B cell (primary cell): Measurements from ENCODE around the gene FUOM. TPM values are rescaled to one million over a fixed set of nuclear protein-coding genes. Genes with fewer than 3 reads are reported as not detected.
A peak's percentile ranks its signal among the peaks of the same experiment; 100 is the strongest.
"Not testable (repeated sequence)": the region's sequence is repeated elsewhere in the genome, so short reads cannot be mapped to it uniquely, and the experiment has no call there.

Experiments
- ATAC-seq: fragments of 200-7000 bp; cut with Tn5 transposase; one replicate; pipeline ENCODE4 v1.10.0; 2021; ENCODE audit warnings: low read depth, mild to moderate bottlenecking, moderate number of reproducible peaks, moderate library complexity
- CTCF ChIA-PET: fragments of 350-600 bp; sonication (Branson Sonifier 250); formaldehyde crosslinking; loops from one replicate; lab custom pipeline; 2021; ENCODE audit warnings: antibody characterized with exemption, inconsistent platforms; lab: Charles Lee
- POLR2A ChIA-PET: fragments of 350-600 bp; sonication (Branson Sonifier 250); formaldehyde crosslinking; loops from one replicate; lab custom pipeline; 2021; ENCODE audit warnings: antibody characterized with exemption; lab: Charles Lee
- DNase-seq: peaks from one replicate; pipeline ENCODE4 v3.0.0; 2013
- H2AFZ ChIP-seq: 2 replicates; pipeline ENCODE4 v1.6.1; 2012; ENCODE audit warnings: mild to moderate bottlenecking, low read depth, low read length; ENCODE audit not compliant: insufficient read depth, poor library complexity, severe bottlenecking
- H3K27ac ChIP-seq, 2 donors: 1 replicate in 1 of 2; 2 replicates in 1 of 2; pipeline ENCODE4 v1.5.1; 2012 to 2013; ENCODE audit warnings: low read length in 2 of 2, mild to moderate bottlenecking in 2 of 2, moderate library complexity in 1 of 2
- H3K27me3 ChIP-seq, 4 experiments: fragments of 200-600 bp in 1 of 4; sonication (generic) in 1 of 4; replicated peaks in 1 of 4; 1 replicate in 2 of 4; 2 replicates in 2 of 4; pipeline versions ENCODE4 v1.6.1 to v1.7.0; 2013 to 2016; ENCODE audit warnings: low read length in 3 of 4, mild to moderate bottlenecking in 2 of 4, mixed read lengths in 1 of 4, moderate library complexity in 1 of 4; ENCODE audit not compliant: insufficient read depth in 4 of 4, control insufficient read depth in 3 of 4; ENCODE audit errors: control extremely low read depth in 1 of 4
- H3K36me3 ChIP-seq, 2 experiments: replicated peaks in 1 of 2; 1 replicate in 1 of 2; 2 replicates in 1 of 2; pipeline versions ENCODE4 v1.6.1 to v1.7.1; 2013; ENCODE audit warnings: low read length in 1 of 2; ENCODE audit not compliant: insufficient read depth in 2 of 2, control insufficient read depth in 1 of 2; ENCODE audit errors: control extremely low read depth in 1 of 2, extremely low read depth in 1 of 2
- H3K4me1 ChIP-seq, 2 donors: fragments of 200-600 bp in 1 of 2; sonication (generic) in 1 of 2; 1 replicate in 1 of 2; 2 replicates in 1 of 2; pipeline versions ENCODE4 v1.5.1 to v1.6.1; 2013 to 2017; ENCODE audit warnings: low read length in 2 of 2; ENCODE audit not compliant: control insufficient read depth in 2 of 2, insufficient read depth in 2 of 2
- H3K4me2 ChIP-seq: replicated peaks from 2 replicates; pipeline ENCODE3; 2012; ENCODE audit warnings: mild to moderate bottlenecking, low read depth, low read length; ENCODE audit not compliant: poor library complexity, severe bottlenecking
- H3K4me3 ChIP-seq, 5 experiments: fragments of 200-600 bp in 1 of 5; sonication (generic) in 1 of 5; 1 replicate in 3 of 5; 2 replicates in 2 of 5; pipeline versions ENCODE4 v1.5.1 to v1.7.0; 2011 to 2016; ENCODE audit warnings: low read length in 4 of 5, mild to moderate bottlenecking in 4 of 5, low read depth in 2 of 5, control low read depth in 1 of 5, moderate library complexity in 1 of 5; ENCODE audit not compliant: insufficient read depth in 1 of 5; ENCODE audit errors: control extremely low read depth in 1 of 5, extremely low read depth in 1 of 5
- H3K79me2 ChIP-seq: fragments of 200-600 bp; sonication (generic); one replicate; pipeline ENCODE4 v1.6.0; 2016; ENCODE audit warnings: low read length; ENCODE audit not compliant: control insufficient read depth, insufficient read depth
- H3K9ac ChIP-seq: fragments of 200-600 bp; sonication (generic); 2 replicates; pipeline ENCODE4 v1.6.1; 2017; ENCODE audit warnings: mild to moderate bottlenecking, low read length, moderate library complexity
- H3K9me3 ChIP-seq, 3 donors: one replicate each; pipeline versions ENCODE4 v1.6.1 to v1.7.1; 2013; ENCODE audit warnings: low read length in 2 of 3; ENCODE audit not compliant: control insufficient read depth in 2 of 3, insufficient read depth in 1 of 3; ENCODE audit errors: control extremely low read depth in 1 of 3
- H4K20me1 ChIP-seq: 2 replicates; pipeline ENCODE4 v1.6.0; 2012; ENCODE audit warnings: mild to moderate bottlenecking, low read length; ENCODE audit not compliant: insufficient read depth, control insufficient read depth, poor library complexity, severe bottlenecking
- H3K27ac Mint-ChIP-seq: one replicate; pipeline ENCODE4 v1.8.0; 2021; ENCODE audit warnings: mixed read lengths
- H3K27me3 Mint-ChIP-seq: one replicate; pipeline ENCODE4 v1.8.0; 2021; ENCODE audit warnings: mixed read lengths
- H3K4me1 Mint-ChIP-seq: one replicate; pipeline ENCODE4 v1.8.0; 2021; ENCODE audit warnings: mixed read lengths
- H3K4me3 Mint-ChIP-seq: one replicate; pipeline ENCODE4 v1.8.0; 2021; ENCODE audit warnings: mixed read lengths
- H3K9me3 Mint-ChIP-seq: one replicate; pipeline ENCODE4 v1.8.0; 2022; ENCODE audit warnings: mixed read lengths; ENCODE audit not compliant: insufficient read depth
- EZH2 ChIP-seq: IDR thresholded peaks from 2 replicates; pipeline ENCODE4 v1.6.1; 2012; ENCODE audit warnings: borderline replicate concordance, low read depth, mild to moderate bottlenecking, moderate library complexity, low read length; ENCODE audit not compliant: insufficient read depth, poor library complexity, severe bottlenecking
- WGBS: methylation state at CpG from one replicate; pipeline ENCODE4 v1.1.5; 2013; ENCODE audit warnings: missing lambda C conversion rate; ENCODE audit not compliant: insufficient coverage; 5-methylcytosine and 5-hydroxymethylcytosine counted together
- intact Hi-C: fragments of 100-400 bp; cut with micrococcal nuclease; formaldehyde crosslinking; loops from one replicate; pipeline ENCODE4 v1.10.0; 2022
- polyA plus RNA-seq: library from polyadenylated mRNA; depleted of rRNA; stranded (reverse); fragments of >200 nt; gene quantifications from 2 replicates; pipeline ENCODE4 v1.2.3, GENCODE V29; 2012
- total RNA-seq, 2 donors: library from RNA; stranded (reverse); fragments of 120-200 nt in 1 of 2; gene quantifications; 1 replicate in 1 of 2; 2 replicates in 1 of 2; pipeline versions ENCODE4 v1.2.3 to v1.2.4, GENCODE V29; 2013 to 2022

FUOM gene
- total and polyA plus RNA-seq, 2 donors (not counting 1 experiment from before 2014, with no cell fraction given): 23.8 to 30.7 TPM

- Histone ChIP-seq H3K27me3 (peaks cover 0 to 52% (median 37%) of the 10 kb centered on the region in 4 experiments), H3K4me2 (peak overlapping the region; percentile 85), H3K27ac (no peak overlapping the region), H3K36me3 (no peaks in the 10 kb centered on the region), H3K4me1 (peaks cover 17 to 34% of the 10 kb centered on the region in 2 donors), H3K79me2 (no peaks in the 10 kb centered on the region), H3K9ac (peak overlapping the region; percentile 57), H2AFZ (no peak overlapping the region), H4K20me1 (no peaks in the 10 kb centered on the region), H3K9me3 (peaks cover 0 to 24% (median 0%) of the 10 kb centered on the region in 3 donors), H3K4me3 (no peak overlapping the region)
- intact Hi-C loops: no loop called here
- ChIA-PET POLR2A (interaction anchor here (0.7 to 0.9 kb wide), 2 partner anchors 9 to 49 kb away, joined by 3 read pairs; no protein-coding TSS in a partner anchor), CTCF (interaction anchor here (0.6 to 1.6 kb wide), 3 partner anchors 9 to 181 kb away, joined by 3 to 6 read pairs (median 3); partner anchors contain the start of gene MTG1)
- Mint-ChIP-seq H3K4me1 (peaks cover 15% of the 10 kb centered on the region), H3K4me3 (peak overlapping the region; percentile 24), H3K9me3 (peaks cover 3% of the 10 kb centered on the region), H3K27ac (peak overlapping the region; percentile 33), H3K27me3 (peaks cover 50% of the 10 kb centered on the region)
- no peak for TF ChIP-seq EZH2
- peak; percentile 57 for DNase-seq
- 14% methylated on average over 9 of the region's 13 CpGs for WGBS
- peak; percentile 71 for ATAC-seq
Measured at GRCh38 chr10:133324198-133324792, 33.5 kb downstream of the FUOM start.

- ATAC-seq, H3K36me3 ChIP-seq, POLR2A ChIA-PET, H3K9me3 Mint-ChIP-seq, intact Hi-C loops, H3K79me2 ChIP-seq, H3K4me2 ChIP-seq, H4K20me1 ChIP-seq, H2AFZ ChIP-seq, H3K27ac ChIP-seq, H3K4me3 ChIP-seq, H3K27ac Mint-ChIP-seq, H3K9ac ChIP-seq, DNase-seq, H3K4me3 Mint-ChIP-seq: not testable (repeated sequence)
- Histone ChIP-seq H3K4me1 (peaks cover 26 to 33% of the 10 kb centered on the region in 2 donors), H3K27me3 (peaks cover 0 to 41% (median 25%) of the 10 kb centered on the region in 4 experiments), H3K9me3 (peaks cover 0 to 28% (median 0%) of the 10 kb centered on the region in 3 donors)
- CTCF ChIA-PET: interaction anchor here (1.9 kb wide), 1 partner anchor 8 kb away, joined by 6 read pairs; no protein-coding TSS in a partner anchor
- WGBS: no CpG with 5 or more reads among the region's 14 CpGs
- Mint-ChIP-seq H3K27me3 (peaks cover 40% of the 10 kb centered on the region), H3K4me1 (peaks cover 21% of the 10 kb centered on the region)
Measured at GRCh38 chr10:133322064-133322709, 35.6 kb downstream of the FUOM start.

GRCh38 chr10:133320852-133321422, 36.9 kb downstream of the FUOM start:
- Histone ChIP-seq H3K27me3 (peaks cover 0 to 28% (median 12%) of the 10 kb centered on the region in 4 experiments), H3K4me1 (peaks cover 20 to 21% of the 10 kb centered on the region in 2 donors), H3K9me3 (peaks cover 0 to 22% (median 0%) of the 10 kb centered on the region in 3 donors)
- H3K9ac ChIP-seq, H2AFZ ChIP-seq, H3K36me3 ChIP-seq, H3K4me3 Mint-ChIP-seq, H3K4me2 ChIP-seq, intact Hi-C loops, H3K4me3 ChIP-seq, H3K9me3 Mint-ChIP-seq, H4K20me1 ChIP-seq, DNase-seq, H3K27ac ChIP-seq, H3K79me2 ChIP-seq, H3K27ac Mint-ChIP-seq, ATAC-seq: not testable (repeated sequence)
- ChIA-PET CTCF (interaction anchor here (1.9 to 3.4 kb wide), 2 partner anchors 9 to 64 kb away, joined by 6 to 11 read pairs; no protein-coding TSS in a partner anchor), POLR2A (interaction anchor here (0.6 kb wide), 1 partner anchor 18 kb away, joined by 4 read pairs; no protein-coding TSS in a partner anchor)
- Mint-ChIP-seq H3K4me1 (peaks cover 18% of the 10 kb centered on the region), H3K27me3 (peaks cover 28% of the 10 kb centered on the region)
- 78% methylated on average over 5 of the region's 6 CpGs for WGBS
